ENCODE results near the gene GALNT2. TPM values are rescaled to one million over a fixed set of nuclear protein-coding genes. Genes with fewer than 3 reads are reported as not detected.

Gene GALNT2
- total RNA-seq, 1 donor, result 17.2 TPM

DNA sequence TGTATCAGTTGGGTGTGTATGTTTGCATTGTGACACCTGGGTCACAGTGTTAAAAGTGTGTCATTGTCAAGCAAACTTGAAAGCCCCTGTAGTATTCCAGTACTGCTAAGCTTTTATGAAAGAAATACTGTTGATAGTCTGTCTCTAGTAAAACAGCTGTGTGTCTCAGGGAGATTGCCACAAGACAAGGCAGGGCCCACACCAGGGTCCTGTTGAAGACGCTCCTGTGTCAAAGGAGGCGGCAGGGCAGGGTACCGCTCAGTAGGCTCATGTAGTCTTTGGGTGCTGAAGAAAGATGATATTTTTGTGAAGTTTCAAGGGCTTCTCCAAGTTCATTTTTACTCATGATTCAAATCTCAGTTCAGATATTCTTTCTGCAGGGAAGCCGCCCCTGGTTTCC, 132.5 kb downstream of the GALNT2 start:
- H3K9me3 ChIP-seq (ENCODE audit: low read depth, low read length), result no peaks in the 10 kb centered on the region
- no peak overlapping the region for H3K4me3 ChIP-seq (ENCODE audit: low read length)
- H3K4me1 ChIP-seq (ENCODE audit: insufficient read depth, low read length), result no peaks in the 10 kb centered on the region
- no peaks in the 10 kb centered on the region for H3K27me3 ChIP-seq (ENCODE audit: insufficient read depth, low read length)

DNA sequence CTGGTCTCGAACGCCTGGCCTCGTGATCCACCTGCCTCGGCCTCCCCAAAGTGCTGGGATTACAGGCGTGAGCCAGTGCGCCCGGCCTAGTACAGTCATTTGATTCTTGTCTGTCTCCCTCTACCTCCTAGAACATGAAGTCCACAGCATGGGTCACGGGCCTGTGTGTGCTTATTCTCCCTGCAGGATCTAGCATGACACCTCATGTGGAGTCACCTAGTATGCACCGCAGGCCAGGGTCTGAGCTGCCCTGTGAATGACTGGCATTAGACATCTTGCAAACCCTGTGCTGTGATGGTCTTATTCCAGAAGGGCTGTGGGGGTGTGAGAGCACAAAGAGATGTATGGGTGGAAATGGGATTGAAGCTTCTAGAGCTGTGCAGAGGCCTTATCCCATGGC, 133.2 kb downstream of the GALNT2 start:
- Histone ChIP-seq H3K4me1 (ENCODE audit: insufficient read depth, low read length) (no peaks in the 10 kb centered on the region), H3K27me3 (ENCODE audit: insufficient read depth, low read length) (no peaks in the 10 kb centered on the region), H3K9me3 (ENCODE audit: low read depth, low read length) (no peaks in the 10 kb centered on the region), H3K4me3 (ENCODE audit: low read length) (no peak overlapping the region)

DNA sequence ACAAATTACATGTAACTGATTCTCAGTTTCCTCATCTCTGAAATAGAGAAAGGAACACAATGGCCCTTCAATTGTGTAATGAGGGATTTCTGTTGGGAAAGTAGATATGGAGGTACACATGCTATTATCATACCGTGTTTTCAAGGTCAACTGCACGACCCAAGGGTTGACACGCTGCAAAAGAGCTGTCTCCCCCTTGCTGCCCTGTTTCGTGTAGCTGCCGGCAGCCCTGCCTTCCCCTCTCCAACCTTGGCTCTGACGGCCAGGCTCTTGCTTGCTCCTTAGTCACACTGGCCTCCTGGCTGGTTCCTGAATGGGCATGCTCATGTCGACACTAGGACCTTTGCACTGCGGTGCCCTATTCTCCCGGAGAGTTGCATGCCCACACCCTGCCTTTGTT, 134.4 kb downstream of the GALNT2 start:
- no peaks in the 10 kb centered on the region for H3K4me1 ChIP-seq (ENCODE audit: insufficient read depth, low read length)
- H3K27me3 ChIP-seq (ENCODE audit: insufficient read depth, low read length), result no peaks in the 10 kb centered on the region
- H3K9me3 ChIP-seq (ENCODE audit: low read depth, low read length), result no peaks in the 10 kb centered on the region
- no peak overlapping the region for H3K4me3 ChIP-seq (ENCODE audit: low read length)

DNA sequence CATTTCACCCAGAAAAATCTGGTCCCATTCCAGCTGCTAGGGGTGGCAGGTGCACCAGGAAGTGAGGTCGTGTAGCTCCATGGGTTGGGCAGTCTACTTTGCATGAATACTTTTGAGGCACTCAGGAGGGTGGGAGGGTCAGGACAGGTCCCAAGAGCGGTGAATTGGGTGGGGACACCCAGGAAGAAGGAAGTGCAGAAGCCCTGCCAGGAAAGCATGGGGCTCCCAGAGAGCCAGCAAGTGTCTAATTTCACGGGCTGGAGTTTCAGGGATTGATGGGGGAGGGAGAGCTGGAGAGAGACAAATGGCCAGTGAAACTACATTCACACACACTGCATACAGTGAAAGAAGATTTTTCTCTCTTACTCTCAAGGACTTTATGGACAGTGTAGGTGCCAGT, 137.8 kb downstream of the GALNT2 start:
- Histone ChIP-seq H3K9me3 (ENCODE audit: low read depth, low read length) (no peaks in the 10 kb centered on the region), H3K4me3 (ENCODE audit: low read length) (no peak overlapping the region), H3K27me3 (ENCODE audit: insufficient read depth, low read length) (no peaks in the 10 kb centered on the region), H3K4me1 (ENCODE audit: insufficient read depth, low read length) (peaks cover 18% of the 10 kb centered on the region)

DNA sequence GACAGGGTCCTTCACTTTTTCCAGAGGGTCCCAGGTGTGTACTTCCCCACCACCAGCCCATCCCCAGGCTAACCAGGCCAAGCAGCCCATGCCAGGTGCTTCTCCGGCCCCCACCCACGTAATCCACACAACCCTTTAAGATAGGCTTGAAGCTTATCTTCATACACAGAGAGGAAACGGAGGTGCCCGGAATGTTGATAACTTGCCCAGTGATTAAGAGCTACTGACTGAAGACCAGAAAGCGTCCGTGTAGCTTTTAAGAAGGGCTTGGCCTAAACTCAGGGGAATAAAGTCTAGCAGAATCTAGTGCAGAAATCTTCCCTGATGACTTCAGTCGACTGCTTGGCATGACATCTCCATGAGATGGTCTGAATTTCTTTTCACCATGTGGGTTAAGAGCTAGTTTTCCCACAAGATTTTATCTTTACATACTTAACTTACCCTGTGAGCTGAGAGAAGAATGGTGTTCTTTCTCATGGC, 138.7 kb downstream of the GALNT2 start:
- no peak overlapping the region for H3K4me3 ChIP-seq (ENCODE audit: low read length)
- no peaks in the 10 kb centered on the region for H3K27me3 ChIP-seq (ENCODE audit: insufficient read depth, low read length)
- H3K4me1 ChIP-seq (ENCODE audit: insufficient read depth, low read length), result peaks cover 19% of the 10 kb centered on the region
- no peaks in the 10 kb centered on the region for H3K9me3 ChIP-seq (ENCODE audit: low read depth, low read length)

DNA sequence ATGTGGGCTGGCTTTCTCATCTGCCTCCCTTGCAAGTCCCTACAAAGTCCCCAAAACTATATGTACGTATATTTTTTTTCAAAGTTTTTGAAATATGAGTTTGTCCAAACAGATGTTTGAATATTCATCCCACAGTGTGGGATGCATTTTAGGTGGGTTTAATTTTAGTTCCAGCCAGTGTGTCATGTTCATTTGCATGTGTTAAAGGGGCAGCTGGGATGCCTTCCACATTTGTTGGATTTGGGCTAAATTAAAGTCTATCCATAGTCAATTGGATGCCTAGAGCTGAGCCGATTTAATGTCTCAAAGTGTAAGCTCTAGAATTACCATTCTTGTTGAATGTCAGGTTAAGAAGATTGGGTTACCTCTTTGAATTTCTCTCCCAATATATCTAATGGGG, 139.2 kb downstream of the GALNT2 start:
- Histone ChIP-seq H3K4me1 (ENCODE audit: insufficient read depth, low read length) (peaks cover 19% of the 10 kb centered on the region), H3K27me3 (ENCODE audit: insufficient read depth, low read length) (no peaks in the 10 kb centered on the region), H3K4me3 (ENCODE audit: low read length) (no peak overlapping the region), H3K9me3 (ENCODE audit: low read depth, low read length) (no peaks in the 10 kb centered on the region)

DNA sequence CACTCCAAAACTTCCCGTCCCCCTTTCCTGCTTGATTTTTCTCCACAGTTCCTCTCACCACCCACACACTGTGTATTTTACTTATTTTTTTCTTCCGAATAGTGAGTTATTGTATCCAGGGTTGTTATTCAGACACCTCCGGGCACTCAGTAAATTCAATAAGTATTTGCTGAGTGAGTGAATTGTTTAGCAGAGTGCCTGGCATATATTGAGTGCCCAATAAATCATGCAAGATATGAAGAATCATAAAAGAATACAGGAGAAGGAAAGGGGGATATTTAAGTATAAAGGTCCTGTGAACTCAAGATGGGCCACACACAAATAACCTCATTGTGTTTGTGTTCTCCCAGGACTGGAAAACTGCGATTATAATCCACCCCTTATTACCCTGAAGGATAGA, 139.9 kb downstream of the GALNT2 start:
- no peaks in the 10 kb centered on the region for H3K9me3 ChIP-seq (ENCODE audit: low read depth, low read length)
- H3K4me1 ChIP-seq (ENCODE audit: insufficient read depth, low read length), result peaks cover 25% of the 10 kb centered on the region
- no peak overlapping the region for H3K4me3 ChIP-seq (ENCODE audit: low read length)
- H3K27me3 ChIP-seq (ENCODE audit: insufficient read depth, low read length), result no peaks in the 10 kb centered on the region

DNA sequence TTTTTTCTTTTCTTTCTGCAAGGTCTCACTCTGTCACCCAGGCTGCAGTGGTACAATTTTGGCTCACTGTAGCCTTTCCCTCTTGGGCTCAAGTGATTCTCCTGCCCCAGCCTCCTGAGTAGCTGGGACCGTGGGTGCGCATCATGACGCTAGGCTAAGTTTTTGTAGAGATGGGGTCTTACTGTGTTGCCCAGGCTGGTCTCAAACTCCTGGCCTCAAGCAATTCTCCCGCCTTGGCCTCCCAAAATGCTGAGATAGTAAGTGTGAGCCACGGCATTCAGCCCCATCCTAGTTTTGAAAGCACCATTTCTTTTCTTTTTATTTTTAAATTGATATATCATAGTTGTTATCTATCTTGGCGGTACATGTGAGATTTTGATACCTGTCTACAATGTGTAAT, 140.6 kb downstream of the GALNT2 start:
- no peak overlapping the region for H3K4me3 ChIP-seq (ENCODE audit: low read length)
- no peaks in the 10 kb centered on the region for H3K9me3 ChIP-seq (ENCODE audit: low read depth, low read length)
- H3K27me3 ChIP-seq (ENCODE audit: insufficient read depth, low read length), result no peaks in the 10 kb centered on the region
- H3K4me1 ChIP-seq (ENCODE audit: insufficient read depth, low read length), result peaks cover 31% of the 10 kb centered on the region

DNA sequence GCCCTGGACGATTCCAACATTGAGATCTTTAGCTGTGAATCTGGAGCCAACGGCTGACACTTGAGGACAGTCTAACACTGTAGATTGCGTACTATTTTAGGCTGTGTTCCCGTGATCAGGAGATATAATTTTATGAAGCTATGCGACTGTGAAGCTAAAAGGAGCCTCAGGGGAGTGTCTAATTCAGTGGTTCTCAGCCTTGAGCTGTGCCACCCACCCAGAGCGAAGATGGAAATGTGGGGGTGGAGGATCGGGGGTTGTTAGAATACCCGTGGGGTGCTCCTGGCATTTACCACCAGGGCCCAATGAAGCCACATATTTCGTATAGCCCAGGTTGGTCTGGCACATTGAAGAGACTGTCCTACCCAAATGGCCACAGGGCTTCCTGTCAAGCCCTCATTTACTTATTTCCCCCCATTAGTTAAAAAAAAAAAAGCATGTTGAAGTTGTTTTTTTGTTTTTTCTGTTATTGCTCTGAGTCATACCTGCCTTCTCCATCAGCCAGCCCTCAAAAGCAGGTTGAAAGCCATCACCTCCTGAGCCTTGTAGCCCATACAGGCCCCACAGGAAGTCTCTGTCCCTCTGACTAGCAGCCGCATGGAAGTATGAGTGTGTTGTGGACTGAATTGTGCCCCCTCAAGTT, 141.7 kb downstream of the GALNT2 start:
- Histone ChIP-seq H3K9me3 (ENCODE audit: low read depth, low read length) (no peaks in the 10 kb centered on the region), H3K27me3 (ENCODE audit: insufficient read depth, low read length) (no peaks in the 10 kb centered on the region), H3K4me1 (ENCODE audit: insufficient read depth, low read length) (peaks cover 38% of the 10 kb centered on the region), H3K4me3 (ENCODE audit: low read length) (no peak overlapping the region)

DNA sequence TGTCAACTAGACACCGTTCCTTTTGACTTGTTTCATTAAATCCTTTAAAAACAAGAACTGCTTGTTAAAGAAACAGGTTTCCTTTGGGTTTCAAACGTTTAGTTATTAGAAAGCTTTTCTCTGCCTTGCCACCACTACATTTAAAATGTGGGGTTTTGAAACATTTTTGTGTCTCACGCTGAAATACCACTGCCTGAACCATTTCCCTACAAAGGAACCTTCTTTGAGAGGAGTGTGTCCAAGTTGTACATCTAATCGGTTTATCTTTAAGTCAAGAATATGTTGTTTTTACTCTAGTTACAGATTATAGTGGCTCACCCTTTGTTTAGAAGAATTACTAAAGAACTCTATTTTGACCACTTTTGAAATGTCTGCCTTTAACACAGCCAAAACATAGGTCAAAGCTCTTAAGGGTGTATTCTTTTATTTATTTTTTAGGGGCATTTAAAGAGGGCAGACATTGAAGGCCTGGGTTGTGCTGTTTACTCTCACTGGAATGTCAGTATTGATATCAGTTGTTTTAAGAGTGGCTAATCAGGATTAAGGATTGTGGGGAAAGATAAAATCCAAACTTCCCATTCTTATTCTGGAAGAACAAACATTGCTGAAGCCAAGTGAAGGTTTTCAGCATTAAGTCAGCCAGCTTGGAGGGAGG, 143.4 kb downstream of the GALNT2 start:
- Histone ChIP-seq H3K4me1 (ENCODE audit: insufficient read depth, low read length) (peaks cover 51% of the 10 kb centered on the region), H3K9me3 (ENCODE audit: low read depth, low read length) (no peaks in the 10 kb centered on the region), H3K27me3 (ENCODE audit: insufficient read depth, low read length) (no peaks in the 10 kb centered on the region), H3K4me3 (ENCODE audit: low read length) (no peak overlapping the region)

DNA sequence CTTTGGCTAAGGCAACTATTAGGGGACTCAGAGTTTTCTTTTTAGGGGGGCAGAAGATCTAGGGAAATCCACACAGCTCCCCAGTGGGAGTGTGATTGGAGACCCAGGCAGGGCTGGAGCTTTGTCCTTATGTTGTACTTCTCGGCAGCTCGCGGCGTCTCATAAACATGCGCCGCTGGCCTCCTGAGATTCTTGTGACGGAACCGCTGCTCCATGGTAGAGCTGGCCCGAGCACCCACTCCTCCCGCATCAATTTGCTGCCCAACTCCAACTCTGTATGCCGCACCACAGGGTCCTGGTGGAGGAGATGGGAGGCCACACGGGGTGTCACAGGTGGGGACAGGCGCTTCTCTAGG, 143.9 kb downstream of the GALNT2 start:
- Histone ChIP-seq H3K4me1 (ENCODE audit: insufficient read depth, low read length) (peaks cover 51% of the 10 kb centered on the region), H3K27me3 (ENCODE audit: insufficient read depth, low read length) (no peaks in the 10 kb centered on the region)

DNA sequence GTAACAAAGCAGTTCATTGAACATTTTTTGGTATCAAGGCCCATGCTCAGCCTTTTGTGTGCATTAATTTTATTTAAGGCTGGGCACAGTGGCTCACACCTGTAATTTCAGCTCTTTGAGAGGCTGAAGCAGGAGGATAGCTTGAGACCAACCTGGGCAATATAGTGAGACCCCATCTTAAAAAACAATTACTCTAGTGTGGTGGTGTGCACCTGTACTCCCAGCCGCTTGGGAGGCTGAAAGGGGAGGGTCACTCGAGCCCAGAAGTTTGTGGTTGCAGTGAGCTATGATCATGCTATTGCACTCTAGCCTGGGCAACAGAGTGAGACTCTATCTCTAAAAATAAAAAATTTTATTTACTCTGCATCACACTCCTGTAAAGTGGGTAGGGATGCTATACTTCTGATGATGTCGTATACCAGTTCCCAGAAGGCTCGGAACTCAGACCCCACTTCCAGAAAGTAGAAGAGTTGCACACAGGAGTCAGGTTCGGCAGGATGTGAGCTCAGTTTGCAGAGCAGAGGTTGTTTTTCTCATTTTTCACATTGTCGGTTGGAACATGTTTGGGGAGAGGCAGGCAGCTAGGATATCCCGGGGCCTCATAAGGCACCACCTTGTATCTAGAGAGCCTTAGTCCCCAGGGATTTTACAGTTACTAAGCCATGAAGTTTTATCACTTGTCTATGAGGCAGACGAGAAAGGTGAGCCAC, 144.6 kb downstream of the GALNT2 start:
- Histone ChIP-seq H3K4me1 (ENCODE audit: insufficient read depth, low read length) (peaks cover 55% of the 10 kb centered on the region), H3K27me3 (ENCODE audit: insufficient read depth, low read length) (no peaks in the 10 kb centered on the region), H3K4me3 (ENCODE audit: low read length) (no peak overlapping the region), H3K9me3 (ENCODE audit: low read depth, low read length) (no peaks in the 10 kb centered on the region)

More for the DNA sequence above, 143.9 kb downstream of the GALNT2 start:
- Histone ChIP-seq H3K4me3 (ENCODE audit: low read length) (no peak overlapping the region), H3K9me3 (ENCODE audit: low read depth, low read length) (no peaks in the 10 kb centered on the region)

DNA sequence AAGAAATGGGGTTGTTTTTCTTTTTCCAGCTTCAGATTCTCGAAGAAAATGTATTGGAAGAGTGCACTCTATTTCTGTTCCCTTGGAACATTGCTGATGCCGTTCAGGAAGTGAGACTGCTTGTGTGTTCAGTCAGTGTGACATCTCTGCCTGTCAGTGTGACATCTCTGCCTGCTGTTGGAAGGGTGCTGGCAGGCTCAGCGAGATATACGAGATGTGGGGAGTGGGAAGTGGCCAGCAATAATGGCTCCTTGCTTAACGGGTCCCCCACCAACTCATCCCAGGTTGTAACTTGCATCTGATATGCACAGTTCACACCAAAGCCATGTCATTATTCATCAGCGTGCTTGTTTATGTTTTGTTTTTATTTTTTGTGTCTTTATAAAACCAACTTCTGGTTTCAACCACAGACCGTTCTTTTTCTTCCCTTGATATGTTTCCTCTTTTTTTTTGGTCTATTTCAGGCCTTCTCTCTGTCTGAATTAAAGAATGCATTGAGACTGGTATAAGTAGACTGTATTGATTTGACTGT, 145.4 kb downstream of the GALNT2 start:
- peaks cover 55% of the 10 kb centered on the region for H3K4me1 ChIP-seq (ENCODE audit: insufficient read depth, low read length)
- no peaks in the 10 kb centered on the region for H3K27me3 ChIP-seq (ENCODE audit: insufficient read depth, low read length)
- H3K9me3 ChIP-seq (ENCODE audit: low read depth, low read length), result no peaks in the 10 kb centered on the region
- no peak overlapping the region for H3K4me3 ChIP-seq (ENCODE audit: low read length)

DNA sequence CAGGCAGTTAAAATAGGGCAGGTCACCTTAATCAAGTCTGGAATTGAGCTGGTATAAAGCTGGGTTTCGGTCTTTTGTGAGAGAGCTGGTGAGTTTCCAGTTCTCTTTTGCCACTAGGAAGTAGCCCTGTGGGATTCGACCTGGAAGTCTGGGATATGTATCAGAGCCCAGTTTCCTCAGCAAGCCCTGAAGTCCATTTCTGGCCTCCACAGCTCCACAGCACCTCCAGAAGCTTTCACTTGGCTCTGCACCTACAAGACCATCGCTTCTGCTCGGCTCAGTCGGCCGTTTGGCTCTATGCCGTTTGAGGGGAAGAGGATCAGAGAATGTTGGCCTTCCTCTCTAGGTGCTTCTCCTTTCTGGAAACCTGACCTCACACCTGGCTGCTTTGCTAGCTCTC, 148.0 kb downstream of the GALNT2 start:
- Histone ChIP-seq H3K27me3 (ENCODE audit: insufficient read depth, low read length) (no peaks in the 10 kb centered on the region), H3K4me1 (ENCODE audit: insufficient read depth, low read length) (peaks cover 36% of the 10 kb centered on the region), H3K9me3 (ENCODE audit: low read depth, low read length) (no peaks in the 10 kb centered on the region), H3K4me3 (ENCODE audit: low read length) (no peak overlapping the region)

DNA sequence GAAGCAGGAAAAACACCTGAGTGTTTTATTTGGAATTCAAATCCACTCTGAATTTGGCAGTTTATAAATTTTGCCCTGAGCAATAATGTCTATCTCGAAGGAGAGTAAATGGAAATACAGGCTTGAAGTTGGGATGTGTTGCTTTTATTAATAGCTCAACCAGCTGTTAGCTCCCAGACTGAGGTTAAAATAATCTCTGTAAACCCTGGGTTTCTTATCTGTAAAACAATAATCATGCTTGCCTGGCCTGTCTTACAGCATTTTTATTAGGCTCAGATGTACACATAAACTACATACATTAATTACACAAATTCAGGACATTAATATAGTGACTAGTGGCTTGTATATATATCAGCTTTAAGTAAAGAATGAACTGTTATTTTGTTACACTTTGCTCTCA, 148.5 kb downstream of the GALNT2 start:
- Histone ChIP-seq H3K4me3 (ENCODE audit: low read length) (no peak overlapping the region), H3K4me1 (ENCODE audit: insufficient read depth, low read length) (peaks cover 36% of the 10 kb centered on the region), H3K9me3 (ENCODE audit: low read depth, low read length) (no peaks in the 10 kb centered on the region)

More for the DNA sequence above, 148.5 kb downstream of the GALNT2 start:
- H3K27me3 ChIP-seq (ENCODE audit: insufficient read depth, low read length), result no peaks in the 10 kb centered on the region

All from mononuclear cell (primary cell).